Epithelial cell of proximal tubule (primary cell): ENCODE data around the gene CCNF. TPM values are rescaled to one million over a fixed set of nuclear protein-coding genes. Genes with fewer than 3 reads are reported as not detected.

Experiments used
- DNase-seq: peaks from one replicate; pipeline ENCODE4 v3.0.0-alpha.2; 2011; ENCODE audit warnings: low read depth
- H3K4me3 ChIP-seq: 2 replicates; pipeline ENCODE4 v1.5.1; 2011; ENCODE audit warnings: low read depth, mild to moderate bottlenecking, low read length
- total RNA-seq: library from RNA; depleted of rRNA; stranded (reverse); fragments of >200 nt; gene quantifications from 2 replicates; pipeline ENCODE4 v1.2.3, GENCODE V29; 2015
- TF ChIP-seq, protein P1 (sequence below): conservative IDR thresholded peaks from 2 replicates; pipeline ENCODE4 v1.5.1; 2012; ENCODE audit warnings: low read depth, mild to moderate bottlenecking, low read length

Gene CCNF
- total RNA-seq, 1 donor from 2014 or later: 47.5 TPM

DNA sequence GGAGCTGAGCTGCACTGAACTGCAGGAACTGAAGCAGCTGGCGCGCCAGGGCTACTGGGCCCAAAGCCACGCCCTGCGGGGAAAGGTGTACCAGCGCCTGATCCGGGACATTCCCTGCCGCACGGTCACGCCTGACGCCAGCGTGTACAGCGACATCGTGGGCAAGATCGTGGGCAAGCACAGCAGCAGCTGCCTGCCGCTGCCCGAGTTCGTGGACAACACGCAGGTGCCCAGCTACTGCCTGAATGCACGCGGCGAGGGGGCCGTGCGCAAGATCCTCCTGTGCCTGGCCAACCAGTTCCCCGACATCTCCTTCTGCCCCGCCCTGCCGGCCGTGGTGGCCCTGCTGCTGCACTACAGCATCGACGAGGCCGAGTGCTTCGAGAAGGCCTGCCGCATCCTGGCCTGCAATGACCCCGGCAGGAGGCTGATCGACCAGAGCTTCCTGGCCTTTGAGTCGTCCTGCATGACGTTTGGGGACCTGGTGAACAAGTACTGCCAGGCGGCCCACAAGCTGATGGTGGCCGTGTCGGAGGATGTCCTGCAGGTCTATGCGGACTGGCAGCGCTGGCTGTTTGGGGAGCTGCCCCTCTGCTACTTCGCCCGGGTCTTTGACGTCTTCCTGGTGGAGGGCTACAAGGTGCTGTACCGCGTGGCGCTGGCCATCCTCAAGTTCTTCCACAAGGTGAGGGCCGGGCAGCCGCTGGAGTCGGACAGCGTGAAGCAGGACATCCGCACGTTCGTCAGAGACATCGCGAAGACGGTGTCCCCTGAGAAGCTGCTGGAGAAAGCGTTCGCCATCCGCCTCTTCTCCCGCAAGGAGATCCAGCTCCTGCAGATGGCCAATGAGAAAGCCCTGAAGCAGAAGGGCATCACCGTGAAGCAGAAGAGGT is 67.2 kb downstream of the CCNF start:
- H3K4me3 ChIP-seq: no peak overlapping the region
- TF ChIP-seq, protein P1, sequence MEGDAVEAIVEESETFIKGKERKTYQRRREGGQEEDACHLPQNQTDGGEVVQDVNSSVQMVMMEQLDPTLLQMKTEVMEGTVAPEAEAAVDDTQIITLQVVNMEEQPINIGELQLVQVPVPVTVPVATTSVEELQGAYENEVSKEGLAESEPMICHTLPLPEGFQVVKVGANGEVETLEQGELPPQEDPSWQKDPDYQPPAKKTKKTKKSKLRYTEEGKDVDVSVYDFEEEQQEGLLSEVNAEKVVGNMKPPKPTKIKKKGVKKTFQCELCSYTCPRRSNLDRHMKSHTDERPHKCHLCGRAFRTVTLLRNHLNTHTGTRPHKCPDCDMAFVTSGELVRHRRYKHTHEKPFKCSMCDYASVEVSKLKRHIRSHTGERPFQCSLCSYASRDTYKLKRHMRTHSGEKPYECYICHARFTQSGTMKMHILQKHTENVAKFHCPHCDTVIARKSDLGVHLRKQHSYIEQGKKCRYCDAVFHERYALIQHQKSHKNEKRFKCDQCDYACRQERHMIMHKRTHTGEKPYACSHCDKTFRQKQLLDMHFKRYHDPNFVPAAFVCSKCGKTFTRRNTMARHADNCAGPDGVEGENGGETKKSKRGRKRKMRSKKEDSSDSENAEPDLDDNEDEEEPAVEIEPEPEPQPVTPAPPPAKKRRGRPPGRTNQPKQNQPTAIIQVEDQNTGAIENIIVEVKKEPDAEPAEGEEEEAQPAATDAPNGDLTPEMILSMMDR: no peak
- DNase-seq: no peak

DNA sequence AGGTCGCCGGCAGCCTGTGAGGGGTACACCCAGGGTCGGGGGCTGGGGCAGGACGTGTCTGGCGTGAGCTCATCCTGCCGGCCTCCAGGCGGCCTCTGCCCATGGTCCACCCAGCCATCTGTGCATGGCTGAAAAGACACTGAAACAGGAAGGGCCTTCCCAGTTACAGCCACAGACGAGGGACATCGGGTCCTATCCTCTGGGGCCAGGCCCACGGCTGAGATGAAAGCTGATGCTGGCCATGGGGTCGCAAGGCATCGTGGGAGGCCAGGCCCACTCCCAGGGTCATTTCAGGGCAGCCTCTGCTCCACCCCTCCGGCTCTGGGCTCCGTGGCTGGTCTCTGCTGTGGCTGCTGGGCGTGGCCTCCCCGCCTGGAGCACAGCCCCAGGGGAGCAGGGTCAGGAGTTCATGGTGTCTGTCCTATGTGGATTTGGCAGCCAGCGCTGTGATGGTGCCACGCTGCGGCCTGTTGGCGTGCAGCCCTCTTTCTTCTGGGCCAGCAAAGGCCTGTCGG is 67.9 kb downstream of the CCNF start:
- TF ChIP-seq, protein P1: no peak
- DNase-seq: no peak
- no peak overlapping the region for H3K4me3 ChIP-seq

- TF ChIP-seq, protein P1: no peak
- no peak overlapping the region for H3K4me3 ChIP-seq
- no peak for DNase-seq
These were observed 68.6 kb downstream of the CCNF start for GRCh38 chr16:2497695-2498484.

GRCh38 chr16:2498531-2499253 is 69.4 kb downstream of the CCNF start:
- DNase-seq: no peak
- TF ChIP-seq, protein P1: no peak
- H3K4me3 ChIP-seq: no peak overlapping the region

GRCh38 chr16:2499454-2499853 is 70.2 kb downstream of the CCNF start:
- no peak for DNase-seq
- TF ChIP-seq, protein P1: no peak

DNA sequence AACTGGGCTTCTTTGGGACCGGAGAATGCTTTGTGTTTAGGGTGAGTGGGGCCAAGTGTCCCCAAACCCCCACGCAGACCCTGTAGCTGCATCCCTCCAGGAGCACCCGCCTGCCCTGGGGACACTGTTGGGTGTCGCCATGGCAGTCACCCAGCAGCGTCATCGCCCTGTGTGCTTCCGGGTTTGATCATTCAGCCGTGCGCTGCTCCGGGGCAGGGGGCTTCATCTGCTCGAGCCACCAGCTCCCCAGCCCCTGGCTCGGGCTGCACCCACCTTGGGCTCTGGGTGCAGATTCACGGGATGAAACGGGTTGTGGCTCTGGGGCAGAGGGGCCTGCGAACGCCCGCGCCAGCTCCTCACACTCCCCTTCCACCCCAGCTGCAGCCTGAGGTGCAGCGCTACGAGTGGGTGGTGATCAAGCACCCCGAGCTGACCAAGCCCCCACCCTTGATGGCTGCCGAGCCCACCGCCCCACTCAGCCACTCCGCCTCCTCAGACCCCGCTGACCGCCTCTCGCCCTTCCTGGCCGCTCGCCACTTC is 70.7 kb downstream of the CCNF start:
- TF ChIP-seq, protein P1: no peak
- H3K4me3 ChIP-seq: no peak overlapping the region
- DNase-seq: no peak

More at GRCh38 chr16:2499454-2499853, 70.2 kb downstream of the CCNF start:
- H3K4me3 ChIP-seq: no peak overlapping the region
